Right ventricle myocardium inferior (tissue), 1 donor: ENCODE measurements around the gene PHYKPL. TPM values are rescaled to one million over a fixed set of nuclear protein-coding genes. Genes with fewer than 3 reads are reported as not detected.
"Not testable (repeated sequence)": the region's sequence is repeated elsewhere in the genome, so short reads cannot be mapped to it uniquely, and the experiment has no call there.

ENCODE experiments used
- ATAC-seq: fragments of 200-7000 bp; cut with Tn5 transposase; one replicate; pipeline ENCODE4 v1.9.1; 2020; ENCODE audit warnings: mild to moderate bottlenecking, moderate library complexity
- DNase-seq: peaks from one replicate; pipeline ENCODE4 v3.0.0; 2021; ENCODE audit errors: missing footprints
- intact Hi-C: fragments of 100-400 bp; cut with DNase I; formaldehyde crosslinking; loops from one replicate; pipeline ENCODE4 v1.11.0; 2022
- total RNA-seq: library from RNA; stranded (reverse); fragmentation: NEBNext Ultra II Directional; extraction: Animal tissue kit (Norgen Biotek cat#: 25700); gene quantifications from one replicate; pipeline ENCODE4 v1.2.1, GENCODE V29; 2021
- donor health status: DM: no; HTN: yes; CAD: no; lungs with severe emphysema.

Gene PHYKPL
- total RNA-seq, 1 donor from 2014 or later: 34.5 TPM

GRCh38 chr5:178230879-178231538, 1.6 kb downstream of the PHYKPL start:
- intact Hi-C loops: no loop called here
- ATAC-seq: no peak
- no peak for DNase-seq

GRCh38 chr5:178229861-178230260, 2.7 kb downstream of the PHYKPL start:
- no peak for DNase-seq
- intact Hi-C loops: no loop called here
- ATAC-seq: no peak

GRCh38 chr5:178229111-178229510, 3.5 kb downstream of the PHYKPL start:
- DNase-seq: not testable (repeated sequence)

GRCh38 chr5:178228609-178229008, 4.0 kb downstream of the PHYKPL start:
- ATAC-seq (no peak), DNase-seq (no peak)
- intact Hi-C loops: no loop called here

More at GRCh38 chr5:178229111-178229510, 3.5 kb downstream of the PHYKPL start:
- ATAC-seq, intact Hi-C loops: not testable (repeated sequence)

GRCh38 chr5:178227929-178228328, 4.7 kb downstream of the PHYKPL start:
- intact Hi-C loops: no loop called here
- ATAC-seq: no peak
- no peak for DNase-seq

- no peak for DNase-seq
- intact Hi-C loops: no loop called here
- ATAC-seq: no peak
Measured at GRCh38 chr5:178227138-178227659, 5.4 kb downstream of the PHYKPL start.

- ATAC-seq (no peak), DNase-seq (no peak)
Measured at GRCh38 chr5:178225174-178225573, 7.4 kb downstream of the PHYKPL start.

GRCh38 chr5:178224403-178224802, 8.2 kb downstream of the PHYKPL start:
- ATAC-seq: no peak
- no peak for DNase-seq
- intact Hi-C loops: loop anchor here (2.0 kb wide), 1 partner anchor 18 kb away; no protein-coding TSS in a partner anchor

More at GRCh38 chr5:178225174-178225573, 7.4 kb downstream of the PHYKPL start:
- intact Hi-C loops: loop anchor here (2.0 kb wide), 1 partner anchor 18 kb away; no protein-coding TSS in a partner anchor

- intact Hi-C loops: loop anchor here (2.0 kb wide), 1 partner anchor 17 kb away; no protein-coding TSS in a partner anchor
- ATAC-seq (no peak), DNase-seq (no peak)
Measured at GRCh38 chr5:178223828-178224335, 8.7 kb downstream of the PHYKPL start.

GRCh38 chr5:178223196-178223773, 9.3 kb downstream of the PHYKPL start:
- DNase-seq (no peak), ATAC-seq (no peak)
- intact Hi-C loops: no loop called here

GRCh38 chr5:178222292-178222691, 10.3 kb downstream of the PHYKPL start:
- DNase-seq: no peak

GRCh38 chr5:178221853-178222252, 10.7 kb downstream of the PHYKPL start:
- DNase-seq: no peak
- no peak for ATAC-seq
- intact Hi-C loops: no loop called here

More at GRCh38 chr5:178222292-178222691, 10.3 kb downstream of the PHYKPL start:
- intact Hi-C loops: no loop called here
- ATAC-seq: no peak

GRCh38 chr5:178221282-178221681, 11.3 kb downstream of the PHYKPL start:
- no peak for ATAC-seq
- intact Hi-C loops: no loop called here
- no peak for DNase-seq

- intact Hi-C loops: no loop called here
- no peak for ATAC-seq
- DNase-seq: no peak
Measured at GRCh38 chr5:178218827-178219226, 13.8 kb downstream of the PHYKPL start.

GRCh38 chr5:178218237-178218776, 14.3 kb downstream of the PHYKPL start:
- no peak for DNase-seq
- intact Hi-C loops: no loop called here

GRCh38 chr5:178216779-178217178, 15.8 kb downstream of the PHYKPL start:
- ATAC-seq (no peak), DNase-seq (no peak)

More at GRCh38 chr5:178218237-178218776, 14.3 kb downstream of the PHYKPL start:
- ATAC-seq: no peak

GRCh38 chr5:178216088-178216534, 16.5 kb downstream of the PHYKPL start:
- intact Hi-C loops: no loop called here
- DNase-seq (no peak), ATAC-seq (no peak)

More at GRCh38 chr5:178216779-178217178, 15.8 kb downstream of the PHYKPL start:
- intact Hi-C loops: no loop called here

- intact Hi-C loops: no loop called here
- DNase-seq: no peak
Measured at GRCh38 chr5:178215280-178216002, 17.2 kb downstream of the PHYKPL start.

More at GRCh38 chr5:178215280-178216002, 17.2 kb downstream of the PHYKPL start:
- ATAC-seq: no peak
